Osteoblast (primary cell): ENCODE data around the gene ADAMTS20. TPM values are rescaled to one million over a fixed set of nuclear protein-coding genes. Genes with fewer than 3 reads are reported as not detected.

Experiments
- DNase-seq: peaks from one replicate; pipeline ENCODE4 v3.0.0; 2011; ENCODE audit warnings: low spot score, mixed read lengths; ENCODE audit not compliant: insufficient read length; ENCODE audit errors: missing footprints
- H2AFZ ChIP-seq: 2 replicates; pipeline ENCODE4 v1.6.0; 2011; ENCODE audit warnings: mild to moderate bottlenecking, low read length
- H3K27ac ChIP-seq: 2 replicates; pipeline ENCODE4 v1.5.1; 2011; ENCODE audit warnings: mild to moderate bottlenecking, low read depth, low read length, moderate library complexity
- H3K27me3 ChIP-seq: 2 replicates; pipeline ENCODE4 v1.6.0; 2012; ENCODE audit warnings: mild to moderate bottlenecking, control low read depth, inconsistent platforms, low read length, moderate library complexity; ENCODE audit not compliant: insufficient read depth
- H3K36me3 ChIP-seq: 2 replicates; pipeline ENCODE4 v1.5.1; 2011; ENCODE audit warnings: mild to moderate bottlenecking, low read length, control low read depth, moderate library complexity; ENCODE audit not compliant: insufficient read depth
- H3K4me1 ChIP-seq: 2 replicates; pipeline ENCODE4 v1.5.1; 2011; ENCODE audit warnings: mild to moderate bottlenecking, low read length, control low read depth, moderate library complexity; ENCODE audit not compliant: insufficient read depth
- H3K4me2 ChIP-seq: 2 replicates; pipeline ENCODE4 v1.6.0; 2011; ENCODE audit warnings: mild to moderate bottlenecking, low read length; ENCODE audit not compliant: insufficient read depth
- H3K4me3 ChIP-seq: fragments of 200-600 bp; sonication (generic); 3 replicates; pipeline ENCODE4 v1.5.1; 2012; ENCODE audit warnings: mild to moderate bottlenecking, low read length, inconsistent platforms; ENCODE audit not compliant: insufficient read depth
- H3K79me2 ChIP-seq: 2 replicates; pipeline ENCODE4 v1.6.0; 2012; ENCODE audit warnings: mild to moderate bottlenecking, low read length, control low read depth, inconsistent platforms; ENCODE audit not compliant: insufficient read depth
- H3K9me3 ChIP-seq: 2 replicates; pipeline ENCODE4 v1.5.1; 2011; ENCODE audit warnings: low read depth, low read length, control low read depth
- H4K20me1 ChIP-seq: 2 replicates; pipeline ENCODE4 v1.6.0; 2012; ENCODE audit warnings: mild to moderate bottlenecking, low read length, control low read depth; ENCODE audit not compliant: insufficient read depth
- total RNA-seq: library from RNA; depleted of rRNA; stranded (reverse); fragments of >200 nt; gene quantifications from 2 replicates; pipeline ENCODE4 v1.2.3, GENCODE V29; 2012
- TF ChIP-seq, protein P1 (sequence below): IDR thresholded peaks from 2 replicates; pipeline ENCODE4 v1.5.1; 2011; ENCODE audit warnings: mild to moderate bottlenecking, low read depth, low read length, moderate library complexity; ENCODE audit errors: extremely low read depth

ADAMTS20 gene
- total RNA-seq, 1 donor: not detected

- H3K36me3 ChIP-seq: no peaks in the 10 kb centered on the region
- H3K4me3 ChIP-seq: no peak overlapping the region
- no peaks in the 10 kb centered on the region for H3K4me1 ChIP-seq
- TF ChIP-seq, protein P1, sequence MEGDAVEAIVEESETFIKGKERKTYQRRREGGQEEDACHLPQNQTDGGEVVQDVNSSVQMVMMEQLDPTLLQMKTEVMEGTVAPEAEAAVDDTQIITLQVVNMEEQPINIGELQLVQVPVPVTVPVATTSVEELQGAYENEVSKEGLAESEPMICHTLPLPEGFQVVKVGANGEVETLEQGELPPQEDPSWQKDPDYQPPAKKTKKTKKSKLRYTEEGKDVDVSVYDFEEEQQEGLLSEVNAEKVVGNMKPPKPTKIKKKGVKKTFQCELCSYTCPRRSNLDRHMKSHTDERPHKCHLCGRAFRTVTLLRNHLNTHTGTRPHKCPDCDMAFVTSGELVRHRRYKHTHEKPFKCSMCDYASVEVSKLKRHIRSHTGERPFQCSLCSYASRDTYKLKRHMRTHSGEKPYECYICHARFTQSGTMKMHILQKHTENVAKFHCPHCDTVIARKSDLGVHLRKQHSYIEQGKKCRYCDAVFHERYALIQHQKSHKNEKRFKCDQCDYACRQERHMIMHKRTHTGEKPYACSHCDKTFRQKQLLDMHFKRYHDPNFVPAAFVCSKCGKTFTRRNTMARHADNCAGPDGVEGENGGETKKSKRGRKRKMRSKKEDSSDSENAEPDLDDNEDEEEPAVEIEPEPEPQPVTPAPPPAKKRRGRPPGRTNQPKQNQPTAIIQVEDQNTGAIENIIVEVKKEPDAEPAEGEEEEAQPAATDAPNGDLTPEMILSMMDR: no peak
- no peak overlapping the region for H3K4me2 ChIP-seq
- DNase-seq: no peak
- no peak overlapping the region for H3K27ac ChIP-seq
- no peaks in the 10 kb centered on the region for H4K20me1 ChIP-seq
- no peaks in the 10 kb centered on the region for H3K9me3 ChIP-seq
- H3K79me2 ChIP-seq: no peaks in the 10 kb centered on the region
- H2AFZ ChIP-seq: no peak overlapping the region
- no peaks in the 10 kb centered on the region for H3K27me3 ChIP-seq
Observed at GRCh38 chr12:43586646-43587245, 34.7 kb upstream of the ADAMTS20 start.

DNA sequence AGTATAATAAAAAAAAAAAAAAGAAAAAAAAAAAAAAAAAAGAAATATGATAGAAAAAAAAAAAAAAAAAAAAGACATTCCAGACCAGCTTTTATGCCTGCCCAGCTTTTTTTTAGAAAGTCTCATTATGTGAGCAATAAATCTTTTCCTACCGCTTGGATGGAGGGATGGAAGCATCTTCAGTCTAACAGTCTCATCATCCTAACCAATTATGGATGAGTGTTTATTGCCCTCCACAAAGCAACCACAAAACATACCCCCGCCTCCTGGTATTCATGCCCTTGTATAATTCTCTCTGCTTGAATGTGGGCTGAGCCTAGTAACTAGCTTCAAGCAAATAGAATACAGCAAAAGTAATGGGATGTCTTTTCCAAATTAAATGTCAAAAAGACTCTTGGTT, 33.7 kb upstream of the ADAMTS20 start:
- Histone ChIP-seq H3K9me3 (no peaks in the 10 kb centered on the region), H3K36me3 (no peaks in the 10 kb centered on the region), H3K4me1 (no peaks in the 10 kb centered on the region)

DNA sequence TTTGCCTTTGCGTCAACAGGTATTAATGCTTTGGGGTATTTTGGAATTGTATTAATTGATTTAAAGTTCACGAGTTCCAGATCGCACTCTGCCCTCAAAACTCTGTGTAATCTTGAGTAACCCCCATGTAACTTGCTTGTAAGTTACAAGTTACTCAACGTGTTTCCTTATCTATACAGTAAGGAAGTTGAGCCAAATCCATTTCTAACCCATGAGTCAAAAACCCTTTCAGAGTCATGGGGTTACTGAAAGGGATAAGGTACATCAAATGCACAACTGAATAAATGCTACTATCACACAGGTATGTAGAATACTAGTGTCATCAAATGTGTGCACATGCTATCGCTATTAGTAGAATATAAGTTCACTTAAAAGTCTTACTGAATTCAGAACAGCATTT, 28.6 kb upstream of the ADAMTS20 start:
- H3K4me3 ChIP-seq: no peak overlapping the region
- no peak for DNase-seq
- H2AFZ ChIP-seq: no peak overlapping the region
- H3K36me3 ChIP-seq: no peaks in the 10 kb centered on the region
- TF ChIP-seq, protein P1: no peak
- H3K27ac ChIP-seq: no peak overlapping the region
- H3K4me1 ChIP-seq: no peaks in the 10 kb centered on the region
- H4K20me1 ChIP-seq: no peaks in the 10 kb centered on the region
- H3K27me3 ChIP-seq: no peaks in the 10 kb centered on the region
- H3K79me2 ChIP-seq: no peaks in the 10 kb centered on the region
- no peak overlapping the region for H3K4me2 ChIP-seq
- H3K9me3 ChIP-seq: no peaks in the 10 kb centered on the region

More for the DNA sequence above, 33.7 kb upstream of the ADAMTS20 start:
- no peak for DNase-seq
- Histone ChIP-seq H3K4me3 (no peak overlapping the region), H3K79me2 (no peaks in the 10 kb centered on the region), H4K20me1 (no peaks in the 10 kb centered on the region), H3K4me2 (no peak overlapping the region), H2AFZ (no peak overlapping the region), H3K27ac (no peak overlapping the region), H3K27me3 (no peaks in the 10 kb centered on the region)
- TF ChIP-seq, protein P1: no peak

GRCh38 chr12:43579206-43579605, 27.2 kb upstream of the ADAMTS20 start:
- H3K79me2 ChIP-seq: no peaks in the 10 kb centered on the region
- H3K4me3 ChIP-seq: no peak overlapping the region
- H2AFZ ChIP-seq: no peak overlapping the region
- TF ChIP-seq, protein P1: no peak
- H3K36me3 ChIP-seq: no peaks in the 10 kb centered on the region
- H3K4me1 ChIP-seq: no peaks in the 10 kb centered on the region
- H3K27me3 ChIP-seq: no peaks in the 10 kb centered on the region
- DNase-seq: no peak
- no peak overlapping the region for H3K4me2 ChIP-seq
- H3K27ac ChIP-seq: no peak overlapping the region
- no peaks in the 10 kb centered on the region for H4K20me1 ChIP-seq
- no peaks in the 10 kb centered on the region for H3K9me3 ChIP-seq
